Heart left ventricle (tissue), 16 donors: ENCODE results near the gene FDXR. TPM values are rescaled to one million over a fixed set of nuclear protein-coding genes. Genes with fewer than 3 reads are reported as not detected.
A peak's percentile ranks its signal among the peaks of the same experiment; 100 is the strongest.

Experiments
- ATAC-seq, 4 donors: fragments of 200-7000 bp; cut with Tn5 transposase; one replicate each; pipeline ENCODE4 v1.9.1; 2020 to 2022; ENCODE audit warnings: moderate library complexity in 4 of 4, mild to moderate bottlenecking in 3 of 4, moderate number of reproducible peaks in 1 of 4
- DNase-seq, 5 donors: peaks; one replicate each; pipeline ENCODE4 v3.0.0-alpha.2; 2020
- H3K27ac ChIP-seq, 12 donors: fragments of 200-600 bp; sonication (generic) in 4 of 12; one replicate each; pipeline versions ENCODE4 v1.5.0 to v1.8.0; 2016 to 2022; ENCODE audit warnings: mild to moderate bottlenecking in 2 of 12
- H3K27me3 ChIP-seq, 9 donors: fragments of 200-600 bp; sonication (generic) in 2 of 9; one replicate each; pipeline versions ENCODE4 v1.5.1 to v1.8.0; 2016 to 2022; ENCODE audit warnings: mild to moderate bottlenecking in 3 of 9
- H3K36me3 ChIP-seq, 9 donors: fragments of 200-600 bp; sonication (generic) in 2 of 9; one replicate each; pipeline versions ENCODE4 v1.5.0 to v1.8.0; 2018 to 2022; ENCODE audit warnings: mild to moderate bottlenecking in 2 of 9
- H3K4me1 ChIP-seq, 12 donors: fragments of 200-600 bp; sonication (generic) in 4 of 12; one replicate each; pipeline versions ENCODE4 v1.5.0 to v1.8.0; 2016 to 2022; ENCODE audit warnings: mild to moderate bottlenecking in 3 of 12
- H3K4me3 ChIP-seq, 12 donors: fragments of 200-600 bp; sonication (generic) in 4 of 12; one replicate each; pipeline versions ENCODE4 v1.5.0 to v1.8.0; 2017 to 2022; ENCODE audit warnings: mild to moderate bottlenecking in 9 of 12, moderate library complexity in 4 of 12
- H3K9me3 ChIP-seq, 12 donors: fragments of 200-600 bp; sonication (generic) in 4 of 12; one replicate each; pipeline versions ENCODE4 v1.5.0 to v1.8.0; 2016 to 2022; ENCODE audit warnings: mild to moderate bottlenecking in 1 of 12
- CTCF ChIP-seq, 12 donors: fragments of 200-600 bp; sonication (generic) in 4 of 12; IDR thresholded peaks; one replicate each; pipeline versions ENCODE4 v1.5.0 to v1.8.0; 2018 to 2022; ENCODE audit warnings: antibody characterized with exemption in 12 of 12, mild to moderate bottlenecking in 5 of 12
- POLR2A ChIP-seq, 2 donors: fragments of 450-650 bp; IDR thresholded peaks; one replicate each; pipeline ENCODE4 v1.6.1; 2017; ENCODE audit warnings: antibody characterized with exemption in 2 of 2, mild to moderate bottlenecking in 2 of 2, moderate library complexity in 2 of 2
- WGBS, 4 donors: extraction: QIAGEN DNeasy Blood & Tissue Kit in 2 of 4; methylation state at CpG; one replicate each; pipeline versions ENCODE4 v1.1.5 to v1.1.7; 2013 to 2018; 5-methylcytosine and 5-hydroxymethylcytosine counted together
- intact Hi-C, 10 donors: fragments of 100-400 bp; cut with DNase I; formaldehyde crosslinking; loops; one replicate each; pipeline versions ENCODE4 v1.11.1 to v1.14.2; 2022
- polyA plus RNA-seq, 2 donors: library from polyadenylated mRNA; stranded (reverse); fragments of 200-250 nt; gene quantifications; one replicate each; pipeline ENCODE4 v1.2.3, GENCODE V29; 2013
- total RNA-seq, 9 donors: library from RNA; depleted of rRNA in 2 of 9; stranded (reverse); fragments of >200 nt in 2 of 9; fragmentation: NEBNext Ultra II Directional in 3 of 9; extraction: Animal tissue kit (Norgen Biotek cat#: 25700) in 3 of 9; gene quantifications; one replicate each; pipeline versions ENCODE4 v1.1.0 to v1.2.4, GENCODE V29; 2016 to 2023
- donor health status: ischemic (EF 13 %, LVEDD 7.1; RV severe dilation, severe dysfunction).
- donor health status: healthy with polysubstance abuse.
- donor health status: DM: no; HTN: yes; CAD: no.
- donor health status: DM: no; HTN: no; CAD: no.
- donor health status: ischemic (EF 25% LVEDD 6.9; RV normal size, moderate dysfunction).
- donor health status: ischemic (EF 25% LVEDD 5.7; RV mildly dilated, moderate dysfunction).
- donor health status: healthy.
- donor health status: DM: yes; HTN: yes; CAD: no.
- donor health status: ischemic (EF 35%, LVEDD 5.7; RV mildly dilated, moderate dysfunction).
- donor health status: nonischemic (EF 11% LVEDD 7.7; RV severe dilation, severe dysfunction).
- donor health status: DM: yes; HTN: yes; CAD: no.
- donor health status: PGD.
- donor health status: ischemic (EF 29% LVEDD 5.4; RV normal size, mild dysfunction).
- donor health status: nonischemic (EF 23%, LVEDD 6.1; RV moderate dilation, normal function).

The FDXR gene
- total and polyA plus RNA-seq, 11 donors: 2.5 to 8.7 (median 4.7) TPM

- H3K27me3 ChIP-seq: no peaks in the 10 kb centered on the region
- ATAC-seq (no peak), DNase-seq (no peak)
- TF ChIP-seq POLR2A (IDR thresholded peaks at IDR 0.05) (no peak), CTCF (IDR thresholded peaks at IDR 0.05) (no peak)
- no peak overlapping the region for H3K27ac ChIP-seq
- WGBS, 4 donors: 62 to 77% (median 70%) methylated on average over 5 to 6 of the region's 6 CpGs
- no peaks in the 10 kb centered on the region for H3K9me3 ChIP-seq
- peaks cover 3 to 42% (median 19%) of the 10 kb centered on the region in 12 donors for H3K4me1 ChIP-seq
- no peak overlapping the region for H3K4me3 ChIP-seq
- H3K36me3 ChIP-seq: no peaks in the 10 kb centered on the region
- intact Hi-C loops: no loop called here
Measured at GRCh38 chr17:74875977-74876593, 3.3 kb upstream of the FDXR start.

GRCh38 chr17:74875155-74875976, 2.6 kb upstream of the FDXR start:
- peaks cover 3 to 42% (median 19%) of the 10 kb centered on the region in 12 donors for H3K4me1 ChIP-seq
- WGBS, 4 donors: 72 to 86% (median 75%) methylated on average over 5 of the region's 5 CpGs
- intact Hi-C loops: no loop called here
- H3K27me3 ChIP-seq: no peaks in the 10 kb centered on the region
- H3K4me3 ChIP-seq: no peak overlapping the region
- ATAC-seq (no peak), DNase-seq (no peak)
- no peaks in the 10 kb centered on the region for H3K36me3 ChIP-seq
- TF ChIP-seq POLR2A (IDR thresholded peaks at IDR 0.05) (no peak), CTCF (IDR thresholded peaks at IDR 0.05) (no peak)
- H3K27ac ChIP-seq: no peak overlapping the region
- H3K9me3 ChIP-seq: no peaks in the 10 kb centered on the region

GRCh38 chr17:74874615-74875037, 1.8 kb upstream of the FDXR start:
- Histone ChIP-seq H3K4me3 (no peak overlapping the region), H3K4me1 (peaks cover 3 to 42% (median 19%) of the 10 kb centered on the region in 12 donors), H3K27ac (no peak overlapping the region), H3K27me3 (no peaks in the 10 kb centered on the region), H3K36me3 (no peaks in the 10 kb centered on the region), H3K9me3 (no peaks in the 10 kb centered on the region)
- intact Hi-C loops: no loop called here
- DNase-seq (no peak), ATAC-seq (no peak)
- WGBS, 4 donors: 96 to 97% (median 97%) methylated on average over 5 of the region's 5 CpGs
- TF ChIP-seq CTCF (IDR thresholded peaks at IDR 0.05): no peak
- TF ChIP-seq POLR2A (IDR thresholded peaks at IDR 0.05): no peak

- Histone ChIP-seq H3K36me3 (no peaks in the 10 kb centered on the region), H3K4me3 (peak overlapping the region; percentile 45 to 78 (median 68)), H3K9me3 (no peaks in the 10 kb centered on the region), H3K27ac (peak overlapping the region; percentile 59 to 92 (median 88)), H3K4me1 (peaks cover 3 to 42% (median 19%) of the 10 kb centered on the region in 12 donors), H3K27me3 (no peaks in the 10 kb centered on the region)
- ATAC-seq: no peak
- no peak for DNase-seq
- intact Hi-C loops: no loop called here
- 57 to 62% (median 59%) methylated on average over 6 of the region's 6 CpGs for WGBS, 4 donors
- no peak for TF ChIP-seq CTCF (IDR thresholded peaks at IDR 0.05)
- no peak for TF ChIP-seq POLR2A (IDR thresholded peaks at IDR 0.05)
Measured at GRCh38 chr17:74873874-74874614, 1.2 kb upstream of the FDXR start.
